H1 (cell line): ENCODE results near the gene CSF3R. TPM values are rescaled to one million over a fixed set of nuclear protein-coding genes. Genes with fewer than 3 reads are reported as not detected.
A peak's percentile ranks its signal among the peaks of the same experiment; 100 is the strongest.

Experiments
- CTCF ChIA-PET: fragments of 300-600 bp; sonication (Branson Sonifier 250); formaldehyde crosslinking; loops from one replicate; lab custom pipeline; 2021; ENCODE audit not compliant: partially characterized antibody; lab: Charles Lee
- POLR2A ChIA-PET: fragments of 300-600 bp; sonication (Branson Sonifier 250); formaldehyde crosslinking; loops from one replicate; lab custom pipeline; 2021; ENCODE audit warnings: inconsistent platforms; ENCODE audit not compliant: partially characterized antibody; lab: Charles Lee
- DNase-seq, 2 experiments: peaks; one replicate each; pipeline versions ENCODE4 v3.0.0 to v3.0.0-alpha.2; 2010 to 2022; ENCODE audit warnings: low spot score in 2 of 2, low read depth in 1 of 2, mixed read lengths in 1 of 2
- FAIRE-seq: peaks from 2 replicates; lab custom pipeline; 2011; peaks lifted over from hg19 to GRCh38; lab: Jason Lieb, UNC
- H2AFZ ChIP-seq: 2 replicates; pipeline ENCODE4 v1.8.1; 2012; ENCODE audit warnings: low read length, inconsistent platforms
- H2AK5ac ChIP-seq: 2 replicates; pipeline ENCODE4 v1.6.1; 2013; ENCODE audit warnings: low read depth, low read length
- H2BK120ac ChIP-seq: replicated peaks from 2 replicates; pipeline ENCODE3; 2013; ENCODE audit warnings: low read depth, low read length, inconsistent platforms
- H2BK12ac ChIP-seq: 2 replicates; pipeline ENCODE4 v1.6.1; 2013; ENCODE audit warnings: low read depth, low read length
- H2BK15ac ChIP-seq: 2 replicates; pipeline ENCODE4 v1.6.1; 2013; ENCODE audit warnings: low read length
- H2BK20ac ChIP-seq: 2 replicates; pipeline ENCODE4 v1.6.1; 2013; ENCODE audit warnings: low read length
- H2BK5ac ChIP-seq: 2 replicates; pipeline ENCODE4 v1.6.1; 2013; ENCODE audit warnings: low read depth, low read length
- H3K14ac ChIP-seq: 2 replicates; pipeline ENCODE4 v1.6.1; 2013; ENCODE audit warnings: inconsistent platforms; ENCODE audit not compliant: insufficient read length
- H3K18ac ChIP-seq: 2 replicates; pipeline ENCODE4 v1.6.1; 2013; ENCODE audit warnings: low read length; ENCODE audit errors: extremely low read depth
- H3K23ac ChIP-seq: 2 replicates; pipeline ENCODE4 v1.6.1; 2013; ENCODE audit warnings: inconsistent platforms; ENCODE audit not compliant: insufficient read length
- H3K23me2 ChIP-seq: 2 replicates; pipeline ENCODE4 v1.6.1; 2013; ENCODE audit warnings: low read depth, low read length
- H3K27ac ChIP-seq: 2 replicates; pipeline ENCODE4 v1.6.1; 2011; ENCODE audit warnings: low read depth, low read length, inconsistent platforms
- H3K27me3 ChIP-seq, 4 experiments: replicated peaks in 1 of 4; 1 replicate in 1 of 4; 2 replicates in 3 of 4; pipeline versions ENCODE4 v1.6.1 to v1.8.1; 2011 to 2013; ENCODE audit warnings: low read length in 3 of 4, mild to moderate bottlenecking in 3 of 4, inconsistent platforms in 2 of 4, mixed read lengths in 2 of 4, moderate library complexity in 1 of 4; ENCODE audit not compliant: control insufficient read depth in 3 of 4, insufficient read depth in 3 of 4; ENCODE audit errors: extremely low read depth in 1 of 4
- H3K36me3 ChIP-seq, 4 experiments: 2 replicates each; pipeline versions ENCODE4 v1.6.1 to v1.8.1; 2011 to 2013; ENCODE audit warnings: mild to moderate bottlenecking in 4 of 4, low read length in 3 of 4, moderate library complexity in 2 of 4, control low read depth in 1 of 4, inconsistent platforms in 1 of 4; ENCODE audit not compliant: insufficient read depth in 4 of 4, control insufficient read depth in 2 of 4
- H3K4ac ChIP-seq: replicated peaks from 2 replicates; pipeline ENCODE3; 2013; ENCODE audit warnings: low read length, low read depth, mixed read lengths, inconsistent platforms; ENCODE audit not compliant: insufficient read length
- H3K4me1 ChIP-seq, 4 experiments: replicated peaks in 1 of 4; 1 replicate in 1 of 4; 2 replicates in 3 of 4; pipeline versions ENCODE4 v1.6.1 to v1.8.1; 2011 to 2013; ENCODE audit warnings: low read length in 3 of 4, inconsistent platforms in 2 of 4, mixed read lengths in 1 of 4; ENCODE audit not compliant: insufficient read depth in 4 of 4, control insufficient read depth in 3 of 4
- H3K4me2 ChIP-seq, 2 experiments: 2 replicates each; pipeline versions ENCODE4 v1.6.1 to v1.8.1; 2011 to 2013; ENCODE audit warnings: low read depth in 2 of 2, low read length in 2 of 2, control low read depth in 1 of 2, inconsistent platforms in 1 of 2, mild to moderate bottlenecking in 1 of 2; ENCODE audit not compliant: insufficient read depth in 1 of 2
- H3K4me3 ChIP-seq, 4 experiments: fragments of 200-600, 300-600 bp in 1 of 4; sonication (generic), shearing (Covaris generic), sonication (Bioruptor Twin) in 1 of 4; 2 replicates each; pipeline versions ENCODE4 v1.5.1 to v1.8.1; 2011 to 2016; ENCODE audit warnings: low read length in 4 of 4, low read depth in 3 of 4, control low read depth in 2 of 4, inconsistent platforms in 2 of 4, mild to moderate bottlenecking in 2 of 4, mixed read lengths in 1 of 4, moderate library complexity in 1 of 4; ENCODE audit not compliant: insufficient read depth in 2 of 4; ENCODE audit errors: extremely low read depth in 1 of 4
- H3K56ac ChIP-seq: replicated peaks from 2 replicates; pipeline ENCODE3; 2013; ENCODE audit warnings: low read depth, mild to moderate bottlenecking, mixed read lengths, low read length, inconsistent platforms; ENCODE audit not compliant: insufficient read length
- H3K79me1 ChIP-seq: 2 replicates; pipeline ENCODE4 v1.6.1; 2013; ENCODE audit warnings: low read depth, low read length, control low read depth
- H3K79me2 ChIP-seq, 2 experiments: 2 replicates each; pipeline versions ENCODE4 v1.6.1 to v1.8.1; 2012 to 2013; ENCODE audit warnings: low read length in 2 of 2, mild to moderate bottlenecking in 2 of 2, inconsistent platforms in 1 of 2; ENCODE audit not compliant: insufficient read depth in 2 of 2, control insufficient read depth in 1 of 2
- H3K9ac ChIP-seq, 4 experiments: replicated peaks in 1 of 4; 1 replicate in 1 of 4; 2 replicates in 3 of 4; pipeline versions ENCODE4 v1.6.1 to v1.8.1; 2011 to 2013; ENCODE audit warnings: low read depth in 3 of 4, low read length in 3 of 4, control low read depth in 2 of 4, mild to moderate bottlenecking in 2 of 4, moderate library complexity in 2 of 4, inconsistent platforms in 1 of 4; ENCODE audit errors: extremely low read depth in 1 of 4
- H3K9me3 ChIP-seq, 2 experiments: 2 replicates each; pipeline versions ENCODE4 v1.6.1 to v1.8.1; 2012 to 2013; ENCODE audit warnings: mild to moderate bottlenecking in 2 of 2, moderate library complexity in 2 of 2, control low read depth in 1 of 2, inconsistent platforms in 1 of 2, low read depth in 1 of 2, low read length in 1 of 2, mixed read lengths in 1 of 2; ENCODE audit not compliant: insufficient read depth in 2 of 2
- H4K20me1 ChIP-seq, 2 experiments: replicated peaks in 1 of 2; 2 replicates each; pipeline versions ENCODE3 to v1.8.1; 2011 to 2013; ENCODE audit warnings: inconsistent platforms in 2 of 2, low read length in 2 of 2, mild to moderate bottlenecking in 1 of 2; ENCODE audit not compliant: insufficient read depth in 2 of 2, control insufficient read depth in 1 of 2
- H4K5ac ChIP-seq: 2 replicates; pipeline ENCODE4 v1.6.1; 2013; ENCODE audit warnings: low read length, low read depth, mixed read lengths, inconsistent platforms; ENCODE audit not compliant: insufficient read length
- H4K8ac ChIP-seq: 2 replicates; pipeline ENCODE4 v1.8.0; 2013; ENCODE audit warnings: mild to moderate bottlenecking, moderate library complexity, low read length, inconsistent platforms; ENCODE audit not compliant: insufficient read depth; ENCODE audit errors: extremely low read depth
- H4K91ac ChIP-seq: replicated peaks from 2 replicates; pipeline ENCODE3; 2013; ENCODE audit warnings: low read length, mixed read lengths, inconsistent platforms; ENCODE audit not compliant: insufficient read length
- MAFK ChIP-seq: IDR thresholded peaks from 2 replicates; pipeline ENCODE4 v1.6.1; 2012; ENCODE audit warnings: low read depth, mild to moderate bottlenecking, improper control_type of control experiment, low read length
- POU5F1 ChIP-seq: IDR thresholded peaks from 2 replicates; pipeline ENCODE4 v1.6.1; 2011; ENCODE audit warnings: low read depth, mild to moderate bottlenecking, low read length, moderate library complexity
- WGBS, 2 experiments: shearing (Covaris generic) in 1 of 2; methylation state at CpG; one replicate each; pipeline versions ENCODE4 v1.1.6 to v1.1.7; 2013 to 2015; ENCODE audit warnings: low lambda C conversion rate in 2 of 2, mixed read lengths in 2 of 2, inconsistent platforms in 1 of 2, low coverage in 1 of 2, missing lambda C conversion rate in 1 of 2; ENCODE audit not compliant: insufficient replicate concordance in 2 of 2, insufficient coverage in 1 of 2, insufficient read length in 1 of 2; ENCODE audit errors: extremely low coverage in 1 of 2, missing lambda C conversion rate in 1 of 2; 5-methylcytosine and 5-hydroxymethylcytosine counted together
- polyA plus RNA-seq, 7 experiments: library from polyadenylated mRNA; depleted of rRNA in 3 of 7; stranded (reverse) in 5 of 7; unstranded in 2 of 7; fragments of >200 nt in 5 of 7; fragments of 200-250 nt in 2 of 7; gene quantifications; 1 replicate in 5 of 7; 2 replicates in 1 of 7; 4 replicates in 1 of 7; pipeline versions ENCODE4 v1.2.1 to v1.2.3, GENCODE V29; 2011 to 2013; ENCODE audit warnings: missing spikeins in 2 of 7, mixed read lengths in 2 of 7
- total RNA-seq: library from RNA; stranded (reverse); fragmentation: NEBNext Ultra II Directional; extraction: Animal tissue kit (Norgen Biotek cat#: 25700); gene quantifications from 2 replicates; pipeline ENCODE4 v1.2.1, GENCODE V29; 2021

The CSF3R gene
- total and polyA plus RNA-seq, 2 of the 8 experiments (the other 6 are each of a cell fraction or from before 2014, with no cell fraction given): not detected

- no peaks in the 10 kb centered on the region for H3K36me3 ChIP-seq
- no peak overlapping the region for H4K91ac ChIP-seq
- H2BK120ac ChIP-seq: no peak overlapping the region
- H3K79me1 ChIP-seq: no peaks in the 10 kb centered on the region
- no peak overlapping the region for H3K9ac ChIP-seq
- H4K8ac ChIP-seq: no peak overlapping the region
- H2AFZ ChIP-seq: no peak overlapping the region
- H2BK12ac ChIP-seq: no peak overlapping the region
- no peak overlapping the region for H3K23ac ChIP-seq
- H3K14ac ChIP-seq: no peak overlapping the region
- H3K9me3 ChIP-seq: no peaks in the 10 kb centered on the region
- H3K4me3 ChIP-seq: no peak overlapping the region
- H2BK15ac ChIP-seq: no peak overlapping the region
- H3K4me2 ChIP-seq: no peak overlapping the region
- H4K5ac ChIP-seq: no peak overlapping the region
- no peaks in the 10 kb centered on the region for H3K23me2 ChIP-seq
- ChIA-PET POLR2A (no interaction called here), CTCF (interaction anchor here (0.6 to 2.8 kb wide), 4 partner anchors 9 to 605 kb away, joined by 3 to 13 read pairs (median 4); no protein-coding TSS in a partner anchor)
- no peak overlapping the region for H3K18ac ChIP-seq
- H2AK5ac ChIP-seq: no peak overlapping the region
- no peak overlapping the region for H3K27ac ChIP-seq
- H3K56ac ChIP-seq: no peak overlapping the region
- DNase-seq (peak in 1 of 2 experiments; percentile 34), FAIRE-seq (no peak)
- no peaks in the 10 kb centered on the region for H3K79me2 ChIP-seq
- no peaks in the 10 kb centered on the region for H3K27me3 ChIP-seq
- TF ChIP-seq POU5F1 (no peak), MAFK (no peak)
- no peak overlapping the region; the same call in 1 of the 2 replicates for H2BK20ac ChIP-seq
- WGBS, 2 experiments: 89% methylated on average over 10 of the region's 10 CpGs; no CpG with 5 or more reads in 1 of the 2 experiments
- H3K4me1 ChIP-seq: peaks cover 0 to 5% (median 2%) of the 10 kb centered on the region in 4 experiments; a peak in 2 of 7 replicates
- no peak overlapping the region for H3K4ac ChIP-seq
- no peak overlapping the region for H2BK5ac ChIP-seq
- no peaks in the 10 kb centered on the region for H4K20me1 ChIP-seq
These were observed 42.5 kb upstream of the CSF3R start for GRCh38 chr1:36525166-36525565.
